HCT116 (cell line): ENCODE measurements around the gene COMMD10.

Experiments used
- CEBPB ChIP-seq: IDR thresholded peaks from 2 replicates; pipeline ENCODE4 v1.6.1; 2012; ENCODE audit warnings: low read depth
- CTCF ChIP-seq, 3 experiments: fragments of 200-600 bp in 1 of 3; sonication (generic) in 1 of 3; IDR thresholded peaks in 2 of 3; conservative IDR thresholded peaks in 1 of 3; 2 replicates each; pipeline ENCODE4 v1.5.1; 2012 to 2017; ENCODE audit warnings: low read depth in 2 of 3, low read length in 2 of 3, antibody characterized with exemption in 1 of 3, borderline replicate concordance in 1 of 3, control low read depth in 1 of 3, mild to moderate bottlenecking in 1 of 3, mixed read lengths in 1 of 3, mixed run types in 1 of 3, moderate library complexity in 1 of 3; ENCODE audit not compliant: insufficient read depth in 1 of 3
- EZH2 ChIP-seq: fragments of 200-600 bp; sonication (generic); IDR thresholded peaks from 2 replicates; pipeline ENCODE4 v1.6.1; 2017; ENCODE audit warnings: antibody characterized with exemption, mixed run types
- EZH2phosphoT487 ChIP-seq: fragments of 200-600 bp; IDR thresholded peaks from 2 replicates; pipeline ENCODE4 v1.6.1; 2018; ENCODE audit warnings: antibody characterized with exemption, borderline replicate concordance
- MAX ChIP-seq: IDR thresholded peaks from 2 replicates; pipeline ENCODE4 v1.6.1; 2012
- POLR2A ChIP-seq: IDR thresholded peaks from 2 replicates; pipeline ENCODE4 v1.7.0; 2011; ENCODE audit warnings: borderline replicate concordance; ENCODE audit not compliant: insufficient read depth, insufficient read length; ENCODE audit errors: extremely low read depth
- POLR2AphosphoS5 ChIP-seq: IDR thresholded peaks from 2 replicates; pipeline ENCODE4 v1.6.1; 2011; ENCODE audit warnings: mild to moderate bottlenecking, low read depth, low read length, moderate library complexity
- RAD21 ChIP-seq: IDR thresholded peaks from 2 replicates; pipeline ENCODE4 v1.6.1; 2012; ENCODE audit warnings: low read depth, mild to moderate bottlenecking
- REST ChIP-seq: IDR thresholded peaks from 2 replicates; pipeline ENCODE4 v1.6.1; 2012; ENCODE audit warnings: low read depth
- SIN3A ChIP-seq: IDR thresholded peaks from 2 replicates; pipeline ENCODE4 v1.6.1; 2012; ENCODE audit warnings: low read depth
- YY1 ChIP-seq: IDR thresholded peaks from 2 replicates; pipeline ENCODE4 v1.6.1; 2011; ENCODE audit warnings: low read length, low read depth, moderate library complexity, mild to moderate bottlenecking; ENCODE audit not compliant: insufficient replicate concordance; ENCODE audit errors: extremely low read depth
- ZNF274 ChIP-seq: fragments of 200-500 bp; sonication (Bioruptor generic); IDR thresholded peaks from 2 replicates; pipeline ENCODE4 v1.6.1; 2014; ENCODE audit warnings: mild to moderate bottlenecking, low read depth, low read length, inconsistent platforms

GRCh38 chr5:116144103-116144502, 59.3 kb downstream of the COMMD10 start:
- TF ChIP-seq CTCF (IDR thresholded peaks at IDR 0.05 in 2 of 3, conservative IDR thresholded peaks at IDR 0.05 in 1 of 3; ENCODE audit: borderline replicate concordance in 1 of 3, insufficient read depth in 1 of 3, low read depth in 2 of 3, low read length in 2 of 3): no peak
- no peak for TF ChIP-seq POLR2AphosphoS5
- TF ChIP-seq SIN3A: no peak
- no peak for TF ChIP-seq POLR2A
- no peak for TF ChIP-seq EZH2
- no peak for TF ChIP-seq RAD21
- no peak for TF ChIP-seq CEBPB
- TF ChIP-seq ZNF274: no peak
- TF ChIP-seq EZH2phosphoT487: no peak
- TF ChIP-seq YY1: no peak
- TF ChIP-seq MAX: no peak
- no peak for TF ChIP-seq REST
